ENCODE measurements around the gene ACSF2. TPM values are rescaled to one million over a fixed set of nuclear protein-coding genes. Genes with fewer than 3 reads are reported as not detected.
"Not testable (repeated sequence)": the region's sequence is repeated elsewhere in the genome, so short reads cannot be mapped to it uniquely, and the experiment has no call there.

Gene ACSF2
- total RNA-seq, 1 donor from 2014 or later = 28.1 TPM

DNA sequence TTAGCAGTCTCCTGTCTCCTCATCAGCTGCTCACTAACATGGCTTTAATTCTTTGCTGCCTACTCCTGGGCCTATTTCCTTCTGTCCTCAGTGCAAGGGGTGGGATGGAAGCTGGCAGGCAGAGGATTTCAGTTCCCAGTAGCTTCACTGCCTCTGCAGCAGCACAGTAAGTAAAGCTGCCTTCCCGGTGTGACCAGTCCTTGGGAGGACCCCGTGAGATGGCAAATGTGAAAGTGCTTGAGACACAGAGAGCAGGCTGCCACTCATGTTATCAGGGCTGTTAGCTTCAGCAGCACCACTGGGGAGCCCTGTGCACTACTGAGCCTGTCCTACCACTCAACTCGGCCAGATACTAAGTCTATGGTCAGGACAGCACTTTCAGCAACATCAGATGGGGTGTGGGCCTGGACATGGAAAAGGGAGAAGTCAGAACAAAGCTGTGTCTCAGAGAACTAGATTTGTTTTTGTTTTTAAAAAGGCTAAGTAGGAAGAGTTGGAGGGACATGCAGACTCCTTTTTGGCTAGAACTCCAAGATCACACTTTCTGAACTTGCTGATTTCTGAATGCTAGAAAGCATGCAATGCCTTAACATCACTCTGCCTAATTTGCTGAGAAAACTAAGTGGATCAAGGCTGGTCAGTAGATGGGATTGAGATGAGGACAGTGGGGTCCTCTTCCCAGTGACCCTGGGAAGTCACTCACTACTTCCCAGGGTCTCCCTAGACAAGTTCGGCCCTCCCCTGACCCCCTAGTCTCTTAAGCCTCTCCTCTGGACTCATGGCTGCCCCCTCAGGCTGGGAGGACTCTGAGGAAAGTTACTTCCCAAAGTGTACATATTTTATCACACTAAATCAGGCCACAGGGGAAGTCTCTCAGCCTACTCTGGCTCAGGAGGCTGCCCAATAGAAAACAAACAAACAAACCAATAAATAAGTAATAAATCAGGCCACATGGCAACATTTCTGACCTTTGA lies 1.1 kb downstream of the ACSF2 start:
- Mint-ChIP-seq H3K36me3 (ENCODE audit: unreplicated experiment) (no peaks in the 10 kb centered on the region), H3K4me1 (ENCODE audit: unreplicated experiment) (peaks cover 29% of the 10 kb centered on the region), H3K9me3 (ENCODE audit: unreplicated experiment) (no peaks in the 10 kb centered on the region), H3K4me3 (ENCODE audit: unreplicated experiment) (peak overlapping the region; percentile 73), H3K27ac (ENCODE audit: unreplicated experiment) (peak overlapping the region; percentile 83), H3K27me3 (ENCODE audit: unreplicated experiment) (no peaks in the 10 kb centered on the region)
- DNase-seq (ENCODE audit: extremely low spot score, unreplicated experiment) = no peak
- TF ChIP-seq, protein P1, sequence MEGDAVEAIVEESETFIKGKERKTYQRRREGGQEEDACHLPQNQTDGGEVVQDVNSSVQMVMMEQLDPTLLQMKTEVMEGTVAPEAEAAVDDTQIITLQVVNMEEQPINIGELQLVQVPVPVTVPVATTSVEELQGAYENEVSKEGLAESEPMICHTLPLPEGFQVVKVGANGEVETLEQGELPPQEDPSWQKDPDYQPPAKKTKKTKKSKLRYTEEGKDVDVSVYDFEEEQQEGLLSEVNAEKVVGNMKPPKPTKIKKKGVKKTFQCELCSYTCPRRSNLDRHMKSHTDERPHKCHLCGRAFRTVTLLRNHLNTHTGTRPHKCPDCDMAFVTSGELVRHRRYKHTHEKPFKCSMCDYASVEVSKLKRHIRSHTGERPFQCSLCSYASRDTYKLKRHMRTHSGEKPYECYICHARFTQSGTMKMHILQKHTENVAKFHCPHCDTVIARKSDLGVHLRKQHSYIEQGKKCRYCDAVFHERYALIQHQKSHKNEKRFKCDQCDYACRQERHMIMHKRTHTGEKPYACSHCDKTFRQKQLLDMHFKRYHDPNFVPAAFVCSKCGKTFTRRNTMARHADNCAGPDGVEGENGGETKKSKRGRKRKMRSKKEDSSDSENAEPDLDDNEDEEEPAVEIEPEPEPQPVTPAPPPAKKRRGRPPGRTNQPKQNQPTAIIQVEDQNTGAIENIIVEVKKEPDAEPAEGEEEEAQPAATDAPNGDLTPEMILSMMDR (IDR thresholded peaks at IDR 0.05) = peak; percentile 23

DNA sequence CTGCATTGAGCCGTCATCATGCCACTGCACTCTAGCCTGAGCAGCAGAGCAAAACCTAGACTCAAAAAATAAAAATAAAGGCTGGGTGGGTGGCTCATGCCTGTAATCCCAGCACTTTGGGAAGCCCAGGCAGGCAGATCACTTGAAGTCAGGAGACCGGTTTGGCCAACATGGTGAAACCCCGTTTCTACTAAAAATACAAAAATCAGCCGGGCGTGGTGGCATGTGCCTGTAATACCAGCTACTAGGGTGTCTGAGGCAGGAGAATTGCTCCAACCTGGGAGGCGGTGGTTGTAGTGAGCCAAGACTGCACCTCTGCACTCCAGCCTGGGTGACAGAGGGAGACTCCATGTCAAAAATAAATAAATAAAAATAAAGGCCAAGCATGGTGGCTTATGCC lies 2.1 kb downstream of the ACSF2 start:
- H3K9me3 Mint-ChIP-seq (ENCODE audit: unreplicated experiment); H3K4me3 Mint-ChIP-seq (ENCODE audit: unreplicated experiment); H3K36me3 Mint-ChIP-seq (ENCODE audit: unreplicated experiment); H3K27me3 Mint-ChIP-seq (ENCODE audit: unreplicated experiment); H3K27ac Mint-ChIP-seq (ENCODE audit: unreplicated experiment); DNase-seq (ENCODE audit: extremely low spot score, unreplicated experiment): not testable (repeated sequence)
- H3K4me1 Mint-ChIP-seq (ENCODE audit: unreplicated experiment) = peaks cover 29% of the 10 kb centered on the region

DNA sequence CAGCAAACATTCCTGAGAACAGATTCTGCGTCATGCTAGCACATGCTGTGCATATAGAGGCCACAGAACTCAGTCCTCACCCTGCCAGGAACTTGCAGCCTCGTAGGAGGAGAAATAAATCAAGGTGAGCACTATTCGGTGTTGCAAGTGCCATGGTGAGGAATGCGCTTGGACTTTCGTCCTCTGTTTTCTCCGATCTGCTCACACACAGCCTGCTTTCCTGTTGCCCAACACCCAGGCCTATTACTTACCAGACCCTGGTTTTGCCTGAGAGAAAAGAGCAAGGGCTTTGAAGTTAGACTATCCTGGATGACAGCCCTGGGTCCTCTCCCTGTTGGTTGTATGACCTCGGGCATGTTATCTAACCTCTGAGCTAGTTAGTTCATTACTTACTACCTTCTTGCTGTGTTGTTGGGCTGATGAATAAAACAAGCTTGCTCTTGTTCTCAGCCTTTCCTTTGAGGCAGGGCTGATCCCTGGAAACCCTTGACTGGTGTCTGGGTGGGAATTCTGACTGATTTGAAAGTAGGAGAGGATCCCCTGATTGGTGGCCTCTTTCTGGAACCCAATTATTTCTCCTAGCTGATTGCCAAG lies 2.9 kb downstream of the ACSF2 start:
- no peaks in the 10 kb centered on the region for H3K36me3 Mint-ChIP-seq (ENCODE audit: unreplicated experiment)
- DNase-seq (ENCODE audit: extremely low spot score, unreplicated experiment) = no peak
- H3K9me3 Mint-ChIP-seq (ENCODE audit: unreplicated experiment) = no peaks in the 10 kb centered on the region
- TF ChIP-seq, protein P1 (IDR thresholded peaks at IDR 0.05) = no peak
- no peak overlapping the region for H3K27ac Mint-ChIP-seq (ENCODE audit: unreplicated experiment)
- no peaks in the 10 kb centered on the region for H3K27me3 Mint-ChIP-seq (ENCODE audit: unreplicated experiment)
- peaks cover 26% of the 10 kb centered on the region for H3K4me1 Mint-ChIP-seq (ENCODE audit: unreplicated experiment)
- no peak overlapping the region for H3K4me3 Mint-ChIP-seq (ENCODE audit: unreplicated experiment)

DNA sequence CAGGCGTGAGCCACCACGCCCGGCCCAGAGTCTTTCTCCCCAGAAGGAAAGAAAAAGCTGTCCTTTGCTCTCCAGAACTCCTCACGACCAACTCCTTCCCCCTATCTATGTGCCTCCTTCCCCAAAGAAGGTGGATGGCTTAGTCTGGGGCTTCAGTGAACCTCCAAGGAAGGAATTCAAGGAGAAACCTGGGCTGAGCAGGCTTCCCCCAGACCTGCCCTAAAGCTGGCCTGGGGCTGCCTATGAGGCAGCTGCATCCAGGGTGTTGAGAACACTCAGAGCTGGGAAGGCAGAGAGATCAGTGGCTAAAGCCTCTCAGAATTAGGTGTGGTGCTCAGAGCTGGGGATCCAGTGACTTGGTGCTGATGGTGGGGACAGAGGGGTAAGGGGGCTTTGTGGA lies 3.8 kb downstream of the ACSF2 start:
- DNase-seq (ENCODE audit: extremely low spot score, unreplicated experiment) = no peak
- H3K27ac Mint-ChIP-seq (ENCODE audit: unreplicated experiment) = no peak overlapping the region
- H3K9me3 Mint-ChIP-seq (ENCODE audit: unreplicated experiment) = no peaks in the 10 kb centered on the region
- H3K4me3 Mint-ChIP-seq (ENCODE audit: unreplicated experiment) = no peak overlapping the region
- peaks cover 24% of the 10 kb centered on the region for H3K4me1 Mint-ChIP-seq (ENCODE audit: unreplicated experiment)
- TF ChIP-seq, protein P1 (IDR thresholded peaks at IDR 0.05) = no peak
- no peaks in the 10 kb centered on the region for H3K36me3 Mint-ChIP-seq (ENCODE audit: unreplicated experiment)
- no peaks in the 10 kb centered on the region for H3K27me3 Mint-ChIP-seq (ENCODE audit: unreplicated experiment)

DNA sequence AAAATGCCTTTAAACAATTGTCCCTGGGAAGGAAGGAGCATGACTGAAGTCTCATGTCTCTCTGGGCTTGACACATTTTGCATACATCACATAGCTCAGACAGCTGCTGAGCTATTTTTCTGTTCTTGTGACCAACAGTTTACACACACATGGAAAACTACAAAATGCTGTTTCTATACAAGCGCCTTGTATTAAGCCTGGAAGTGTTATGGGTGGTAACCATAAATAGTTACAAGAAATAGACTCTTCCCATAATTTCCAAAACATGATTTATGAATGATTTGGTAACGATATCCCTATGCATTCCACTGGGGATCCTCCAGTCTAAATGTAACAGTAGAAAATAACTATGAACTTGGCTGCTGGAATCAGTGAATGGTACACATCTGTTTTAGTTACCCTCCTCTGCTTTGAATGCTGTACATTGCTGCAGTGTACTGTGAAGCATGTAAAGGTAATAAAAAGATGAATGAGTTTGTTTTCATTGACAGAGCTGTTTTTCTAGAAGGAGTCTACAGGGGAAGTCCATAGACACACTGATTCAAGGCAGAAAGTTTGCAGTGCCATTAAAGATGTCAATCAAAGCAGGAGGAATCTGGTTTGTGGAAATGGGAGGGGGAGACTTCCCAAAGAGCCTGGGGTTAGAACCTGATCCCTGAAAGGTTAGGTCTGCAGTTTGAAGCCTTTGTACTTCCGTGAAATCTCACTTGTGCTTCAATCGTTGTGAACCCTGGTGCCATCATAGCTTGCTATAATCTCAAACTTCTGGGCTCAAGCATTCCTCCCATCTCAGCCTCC lies 5.0 kb downstream of the ACSF2 start:
- DNase-seq (ENCODE audit: extremely low spot score, unreplicated experiment) = no peak
- no peaks in the 10 kb centered on the region for H3K9me3 Mint-ChIP-seq (ENCODE audit: unreplicated experiment)
- TF ChIP-seq, protein P1 (IDR thresholded peaks at IDR 0.05) = no peak
- no peaks in the 10 kb centered on the region for H3K27me3 Mint-ChIP-seq (ENCODE audit: unreplicated experiment)
- no peak overlapping the region for H3K27ac Mint-ChIP-seq (ENCODE audit: unreplicated experiment)
- H3K4me1 Mint-ChIP-seq (ENCODE audit: unreplicated experiment) = peaks cover 21% of the 10 kb centered on the region
- H3K36me3 Mint-ChIP-seq (ENCODE audit: unreplicated experiment) = no peaks in the 10 kb centered on the region
- no peak overlapping the region for H3K4me3 Mint-ChIP-seq (ENCODE audit: unreplicated experiment)
